Renal pelvis (tissue), 4 donors: ENCODE results near the gene ULK4. TPM values are rescaled to one million over a fixed set of nuclear protein-coding genes. Genes with fewer than 3 reads are reported as not detected.

Experiments
- DNase-seq: peaks from one replicate; pipeline ENCODE4 v3.0.0-alpha.2; 2013
- polyA plus RNA-seq, 3 donors: library from polyadenylated mRNA; unstranded; fragments of 120-200 nt; gene quantifications; one replicate each; pipeline ENCODE4 v1.2.1, GENCODE V29; 2013; ENCODE audit not compliant: insufficient read length in 3 of 3

ULK4 gene
- polyA plus RNA-seq, 3 donors: 4.9 to 5.6 (median 4.9) TPM

DNA sequence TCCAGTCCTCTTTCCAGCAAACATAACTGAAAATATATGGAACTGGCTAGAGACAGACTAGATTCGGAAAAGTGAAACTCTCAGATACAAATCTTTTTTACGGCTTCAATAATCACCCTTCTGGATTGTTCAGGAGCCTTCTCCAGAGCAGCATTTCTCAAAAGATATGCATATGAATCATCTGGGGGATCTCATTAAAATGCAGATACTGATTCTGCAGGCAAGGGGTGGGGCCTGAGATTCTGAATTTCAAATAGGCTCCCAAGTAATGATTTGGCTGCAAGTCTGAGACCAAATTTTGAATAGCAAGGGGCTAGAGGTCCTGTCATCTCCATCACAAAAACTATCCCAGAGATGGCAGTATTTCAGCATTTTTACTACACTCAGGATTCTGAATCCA is 597.2 kb downstream of the ULK4 start:
- no peak for DNase-seq

- no peak for DNase-seq
Observed at GRCh38 chr3:41363830-41364523, 597.9 kb downstream of the ULK4 start.

GRCh38 chr3:41362638-41363559 is 599.0 kb downstream of the ULK4 start:
- DNase-seq: no peak

- DNase-seq: no peak
Observed at GRCh38 chr3:41357271-41357670, 604.6 kb downstream of the ULK4 start.

DNA sequence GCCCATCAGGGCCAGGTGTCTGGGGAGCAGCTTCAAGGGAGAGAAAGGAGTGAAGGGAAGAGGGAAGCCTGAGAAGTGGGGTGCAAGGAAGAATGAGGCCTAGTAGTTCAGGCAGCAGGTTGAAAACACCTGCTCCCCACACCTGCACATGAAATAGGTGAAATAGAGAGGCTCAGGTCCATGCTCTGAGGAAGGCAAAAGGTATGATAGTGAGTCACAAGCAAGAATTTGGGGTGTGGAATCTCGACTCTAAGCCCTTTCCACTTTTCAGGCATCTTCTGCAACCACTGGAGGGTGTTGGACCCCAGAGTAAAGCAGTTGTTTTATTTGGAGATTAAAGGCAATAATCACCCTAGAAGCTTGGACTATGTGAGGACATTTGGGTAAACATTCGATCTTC is 605.1 kb downstream of the ULK4 start:
- DNase-seq: no peak

DNA sequence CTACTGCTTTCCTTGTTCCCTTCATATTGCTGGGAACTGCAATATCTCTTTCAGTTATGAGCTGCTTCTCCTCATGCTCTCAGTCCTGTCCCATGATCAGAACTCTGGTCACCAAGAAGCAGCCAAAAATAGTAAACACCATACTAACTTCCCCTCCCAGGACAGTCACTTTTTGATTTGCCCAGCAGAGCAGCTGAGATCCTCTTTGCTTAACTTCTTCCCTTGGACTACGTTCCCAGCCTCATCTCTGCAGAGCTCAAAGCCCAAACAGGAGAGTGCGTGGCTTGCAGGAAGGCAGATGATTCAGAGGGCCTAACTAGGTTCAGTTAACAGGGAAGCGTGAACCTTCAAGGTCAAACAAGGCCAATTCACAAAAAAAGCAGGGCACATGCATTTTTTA is 609.4 kb downstream of the ULK4 start:
- DNase-seq: no peak

DNA sequence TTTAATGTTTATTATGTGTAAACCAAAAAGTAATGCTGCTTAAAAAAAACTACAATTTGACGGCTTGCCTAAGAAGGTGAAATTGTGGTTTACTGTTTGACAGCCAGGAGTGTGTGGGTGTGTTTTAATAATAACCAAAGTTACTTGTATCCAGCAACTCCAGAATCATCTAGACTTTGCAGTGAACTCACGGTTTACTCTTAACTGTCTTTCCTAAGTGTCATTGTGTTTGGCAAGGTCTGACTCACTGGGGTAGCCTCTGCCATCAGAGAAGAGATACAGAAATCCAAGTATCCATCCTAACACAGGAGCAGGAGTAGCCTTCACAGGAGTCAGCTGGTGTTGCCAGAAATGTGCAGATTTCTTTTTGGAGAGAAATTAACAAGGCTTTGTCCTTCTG is 611.5 kb downstream of the ULK4 start:
- DNase-seq: no peak

DNA sequence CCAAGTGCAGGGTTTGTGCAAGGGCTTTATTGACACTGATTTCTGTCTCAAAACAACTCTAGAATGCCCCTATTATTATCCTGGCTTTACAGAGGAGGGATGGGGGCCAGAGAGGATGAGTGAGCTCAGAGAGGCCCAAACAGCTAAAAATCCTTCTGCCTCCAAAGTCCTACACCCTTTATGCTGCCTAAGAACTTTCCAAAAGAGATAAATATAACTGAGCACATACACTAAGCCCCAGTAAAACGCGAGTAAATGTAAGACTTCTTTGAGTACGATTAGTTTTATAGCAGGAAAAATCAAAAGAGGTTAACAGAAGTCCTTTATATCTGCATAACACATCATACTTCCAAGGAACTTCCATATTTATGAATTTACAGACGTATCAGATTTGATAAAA is 613.5 kb downstream of the ULK4 start:
- no peak for DNase-seq

DNA sequence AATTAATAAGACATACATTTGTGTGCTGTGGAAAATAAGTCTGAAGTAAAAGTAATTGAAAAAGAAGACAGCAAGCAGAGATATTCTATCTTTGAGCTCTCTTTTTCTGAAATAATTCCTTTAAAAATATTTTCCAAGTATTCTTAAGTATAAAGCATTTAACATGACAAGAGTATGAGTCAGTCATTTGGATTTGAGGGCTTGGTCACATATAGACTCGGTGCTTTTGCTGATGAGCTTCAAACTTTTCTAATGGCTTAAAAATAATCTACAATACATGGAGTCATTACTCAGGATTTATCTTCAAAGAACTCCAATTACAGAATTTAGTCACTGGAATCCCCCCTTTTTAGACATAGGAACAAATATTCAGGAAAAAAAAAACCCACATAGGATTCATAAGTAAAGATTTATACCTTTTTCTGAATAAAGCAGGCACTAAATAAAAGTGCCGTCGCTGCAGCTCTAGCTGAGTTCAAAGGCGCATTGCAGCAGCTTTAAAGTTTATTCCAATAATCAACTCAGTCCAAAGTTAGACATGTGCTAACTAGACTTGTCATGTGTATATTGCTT is 615.1 kb downstream of the ULK4 start:
- DNase-seq: no peak

DNA sequence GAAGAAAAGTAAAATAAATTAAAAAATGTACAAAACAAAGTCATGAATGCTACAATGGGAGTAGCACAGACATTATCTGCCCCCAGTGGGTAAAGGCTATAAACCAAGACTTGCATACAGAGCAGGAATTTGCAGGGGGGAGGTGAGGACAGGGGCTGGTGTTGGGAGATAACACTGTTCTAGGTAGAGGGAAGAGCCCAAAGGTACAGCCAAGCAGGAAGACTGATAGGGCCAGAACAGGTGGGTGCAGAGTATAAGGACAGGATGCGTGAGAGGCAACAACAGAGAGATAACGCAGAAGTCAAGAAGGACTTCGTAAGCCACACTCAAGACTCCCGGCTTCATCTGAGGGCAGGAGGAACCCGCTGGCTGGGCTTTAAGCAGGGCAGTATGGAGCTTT is 616.1 kb downstream of the ULK4 start:
- DNase-seq: no peak

DNA sequence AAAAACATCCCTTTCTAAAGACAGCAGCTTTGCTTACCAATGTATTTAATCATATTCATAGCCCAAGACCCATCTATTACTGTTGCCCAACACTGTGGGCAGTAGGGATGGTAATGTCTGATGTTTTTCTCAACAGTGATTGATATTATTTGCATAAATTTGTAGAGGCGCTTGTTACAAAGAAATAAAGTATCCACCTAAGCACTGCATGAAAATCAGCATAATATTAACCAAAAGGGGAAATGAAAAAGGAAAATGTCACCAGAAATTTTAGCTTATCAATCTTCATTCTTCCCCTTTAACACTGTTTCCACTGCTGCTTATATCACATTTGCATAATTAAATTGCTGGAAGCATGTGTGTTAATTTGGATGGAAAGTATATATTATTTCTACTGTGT is 622.1 kb downstream of the ULK4 start:
- no peak for DNase-seq

- no peak for DNase-seq
Observed at GRCh38 chr3:41338276-41338675, 623.6 kb downstream of the ULK4 start.

DNA sequence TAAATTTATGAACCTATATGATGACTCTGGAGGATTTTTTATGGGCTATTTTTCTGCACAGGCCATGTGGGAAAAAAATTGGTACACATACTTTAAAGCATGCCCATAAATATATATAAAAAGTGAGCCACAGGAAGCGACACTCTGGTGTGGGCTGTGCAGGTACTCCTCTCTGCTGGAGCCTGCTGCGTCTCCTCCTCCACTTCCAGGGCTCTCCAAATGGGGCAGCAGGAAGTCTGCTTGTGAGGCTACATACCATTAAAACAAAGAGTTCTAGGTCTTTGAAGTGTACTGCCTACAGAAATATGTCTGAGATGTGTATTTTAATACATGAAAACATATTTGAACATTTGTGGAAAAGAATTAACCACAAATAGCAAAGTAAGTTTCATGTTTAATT is 627.5 kb downstream of the ULK4 start:
- no peak for DNase-seq

- no peak for DNase-seq
Observed at GRCh38 chr3:41331041-41331440, 630.9 kb downstream of the ULK4 start.

DNA sequence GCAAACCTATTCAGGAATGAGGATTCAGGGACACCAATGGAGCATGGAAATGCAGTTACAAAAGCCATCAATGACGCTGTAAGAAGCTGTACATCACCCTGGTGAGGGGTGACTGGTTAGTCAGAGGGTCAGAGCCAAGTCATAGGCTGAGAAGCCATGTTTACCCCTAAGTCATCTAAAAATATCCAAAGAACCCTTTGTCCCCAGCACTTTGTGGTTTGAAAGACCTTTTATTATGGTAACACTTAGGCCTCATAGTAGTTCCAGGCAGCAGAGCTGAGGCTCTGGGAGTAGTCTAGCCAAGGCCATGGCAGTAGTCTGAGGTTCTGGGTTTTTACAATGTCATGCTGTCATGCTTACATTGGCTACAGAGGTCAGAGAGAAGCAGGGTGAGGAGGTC is 631.4 kb downstream of the ULK4 start:
- no peak for DNase-seq

GRCh38 chr3:41329881-41330280 is 632.0 kb downstream of the ULK4 start:
- DNase-seq: no peak

- no peak for DNase-seq
Observed at GRCh38 chr3:41328926-41329325, 633.0 kb downstream of the ULK4 start.

DNA sequence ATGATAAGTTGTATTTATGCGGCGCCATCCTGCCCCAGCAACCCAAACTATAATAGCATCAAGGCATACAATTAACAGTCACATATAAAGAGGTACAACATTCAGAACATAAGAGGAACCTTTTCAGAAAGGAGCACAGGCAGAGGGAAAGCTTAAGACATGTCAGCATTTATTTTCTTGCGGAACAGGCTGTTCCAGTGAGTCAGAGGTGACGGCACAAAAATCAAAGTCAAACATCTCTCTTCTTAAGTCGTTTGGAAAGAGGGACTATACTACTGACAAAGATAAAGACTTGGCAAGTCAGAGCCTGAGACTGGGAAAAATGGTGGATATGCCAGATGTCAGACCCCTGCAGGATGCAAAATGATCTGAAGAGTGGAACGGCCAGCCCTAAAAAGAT is 634.2 kb downstream of the ULK4 start:
- DNase-seq: no peak

- DNase-seq: no peak
Observed at GRCh38 chr3:41324156-41324475, 637.8 kb downstream of the ULK4 start.

GRCh38 chr3:41323467-41324155 is 638.3 kb downstream of the ULK4 start:
- DNase-seq: no peak

DNA sequence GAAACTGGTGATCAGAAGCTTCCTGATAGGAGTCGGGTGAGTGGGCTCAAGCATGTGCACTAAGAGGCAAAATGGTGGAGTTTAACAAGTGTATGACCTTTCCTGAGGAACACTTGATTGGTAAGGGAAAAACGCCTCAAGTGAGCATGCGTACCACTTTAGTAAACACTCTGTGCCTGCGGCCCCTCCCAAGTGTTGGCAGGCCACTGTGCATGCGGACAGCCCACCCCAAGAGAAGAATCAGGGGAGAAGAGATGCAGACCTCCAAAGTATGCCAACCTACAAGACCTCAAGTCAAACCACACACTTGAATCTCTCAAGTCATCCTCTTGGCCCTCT is 640.3 kb downstream of the ULK4 start:
- no peak for DNase-seq

DNA sequence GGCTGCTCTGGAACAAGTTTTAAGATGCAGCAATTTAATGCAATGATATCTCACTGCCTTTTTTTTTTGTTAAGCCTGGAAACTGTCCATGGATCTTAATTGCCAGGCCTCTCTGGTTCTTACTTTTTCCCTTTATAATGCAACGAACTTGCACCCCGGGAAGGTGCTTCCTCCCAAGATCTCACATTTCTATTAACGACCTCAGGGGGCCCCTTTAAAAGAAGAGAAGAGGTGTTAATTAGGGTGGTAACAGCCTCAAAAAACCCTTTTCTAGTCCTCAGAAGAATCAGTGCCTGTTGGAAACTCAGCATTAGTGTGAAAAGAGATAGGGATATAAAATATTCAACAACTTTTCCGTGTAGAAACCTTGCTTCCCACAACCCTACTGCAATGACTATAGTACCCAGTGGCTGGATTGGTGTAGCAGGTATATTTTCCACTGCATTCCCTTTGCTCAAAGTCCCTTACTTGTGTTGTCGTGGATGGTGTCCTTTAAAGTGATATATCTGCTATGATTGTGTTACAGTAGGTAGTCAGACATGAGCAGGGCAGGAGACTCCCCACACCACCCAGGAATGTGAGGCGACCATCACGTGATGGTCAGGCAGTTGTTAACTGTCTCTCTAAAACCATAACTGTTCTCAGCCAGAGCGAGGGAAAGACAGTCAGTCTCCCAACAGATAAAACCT is 640.8 kb downstream of the ULK4 start:
- no peak for DNase-seq
